ENCODE measurements around the gene CMC4.

CMC4 gene

GRCh38 chrX:155070975-155071693 is at the start of gene CMC4, which contains the start of the genes BRCC3 and MTCP1:
Gene CMC4 (minus strand): TSS chrX:155071136. CDS start chrX:155064023, 7,113 bp downstream.
Gene BRCC3 (plus strand): TSS chrX:155071508. CDS start chrX:155071528, 20 bp downstream.
Gene MTCP1 (minus strand): TSS chrX:155071136. CDS start chrX:155066010, 5,126 bp downstream.
- H3K4me3 ChIP-seq (ENCODE audit: control insufficient read depth, low read depth, low read length) = peak within 1 kb of the TSS; percentile 75
- DNase-seq (ENCODE audit: low read depth) = peak; percentile 78
- TF ChIP-seq CTCF (conservative IDR thresholded peaks at IDR 0.05; ENCODE audit: control insufficient read depth, insufficient read depth, low read depth, low read length) = no peak

GRCh38 chrX:155115174-155115819 is 44.4 kb upstream of the CMC4 start:
- TF ChIP-seq CTCF (conservative IDR thresholded peaks at IDR 0.05; ENCODE audit: control insufficient read depth, insufficient read depth, low read depth, low read length) = no peak
- no peak for DNase-seq (ENCODE audit: low read depth)
- H3K4me3 ChIP-seq (ENCODE audit: control insufficient read depth, low read depth, low read length) = no peak overlapping the region

GRCh38 chrX:155113097-155113496 is 42.2 kb upstream of the CMC4 start:
- DNase-seq (ENCODE audit: low read depth) = no peak
- H3K4me3 ChIP-seq (ENCODE audit: control insufficient read depth, low read depth, low read length) = no peak overlapping the region
- TF ChIP-seq CTCF (conservative IDR thresholded peaks at IDR 0.05; ENCODE audit: control insufficient read depth, insufficient read depth, low read depth, low read length) = no peak

- TF ChIP-seq CTCF (conservative IDR thresholded peaks at IDR 0.05; ENCODE audit: control insufficient read depth, insufficient read depth, low read depth, low read length) = no peak
- no peak for DNase-seq (ENCODE audit: low read depth)
- no peak overlapping the region for H3K4me3 ChIP-seq (ENCODE audit: control insufficient read depth, low read depth, low read length)
Measured at GRCh38 chrX:155112171-155112570, 41.2 kb upstream of the CMC4 start.

- TF ChIP-seq CTCF (conservative IDR thresholded peaks at IDR 0.05; ENCODE audit: control insufficient read depth, insufficient read depth, low read depth, low read length) = no peak
- no peak for DNase-seq (ENCODE audit: low read depth)
- H3K4me3 ChIP-seq (ENCODE audit: control insufficient read depth, low read depth, low read length) = no peak overlapping the region
Measured at GRCh38 chrX:155108427-155108826, 37.5 kb upstream of the CMC4 start.

GRCh38 chrX:155105919-155106318 is 35.0 kb upstream of the CMC4 start:
- H3K4me3 ChIP-seq (ENCODE audit: control insufficient read depth, low read depth, low read length) = no peak overlapping the region
- DNase-seq (ENCODE audit: low read depth) = no peak
- TF ChIP-seq CTCF (conservative IDR thresholded peaks at IDR 0.05; ENCODE audit: control insufficient read depth, insufficient read depth, low read depth, low read length) = no peak
